Measurements from ENCODE around the gene CCR5. TPM values are rescaled to one million over a fixed set of nuclear protein-coding genes. Genes with fewer than 3 reads are reported as not detected.

The CCR5 gene
- total and polyA plus RNA-seq, 2 of the 13 experiments (the other 11 are each of a cell fraction or from before 2014, with no cell fraction given), result not detected

DNA sequence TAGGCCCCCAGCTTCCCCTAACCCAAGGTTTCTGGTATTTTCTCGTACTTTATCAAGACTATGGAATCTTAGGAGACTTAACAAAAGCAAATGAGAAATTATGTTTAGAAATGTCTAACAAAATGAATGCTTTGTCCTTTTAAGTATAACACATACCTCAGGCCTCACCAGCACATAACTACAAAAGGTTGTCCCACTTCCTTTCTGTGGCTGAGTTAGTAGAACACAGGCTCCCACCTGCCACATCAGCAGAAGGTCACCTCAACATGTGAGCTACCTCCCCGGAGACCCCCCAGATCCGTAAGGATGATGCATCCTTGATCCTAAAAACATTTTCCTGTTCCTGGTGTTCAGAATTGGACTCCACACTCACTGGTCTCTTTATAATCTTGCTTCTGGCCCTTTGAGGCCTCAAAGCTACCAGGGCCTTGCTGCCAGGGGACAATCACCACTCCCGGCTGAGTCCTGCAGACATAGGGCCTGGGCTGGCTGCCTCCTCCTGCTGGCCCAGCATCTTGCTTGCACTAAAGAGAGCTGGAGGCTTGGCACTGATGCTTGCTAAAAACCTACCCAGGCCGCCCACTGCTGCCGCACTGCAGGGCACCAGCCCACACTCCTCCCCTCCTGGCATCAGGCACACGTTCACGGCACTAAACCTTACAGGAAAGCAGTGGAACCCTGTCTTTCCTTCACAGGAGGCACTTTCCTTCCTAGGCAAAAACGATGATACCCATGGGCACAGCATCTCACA lies 39.2 kb downstream of the CCR5 start:
- ATAC-seq, result no peak
- ChIA-PET POLR2A (no interaction called here), CTCF (ENCODE audit: low intra/inter-chr PET ratio, low total read pairs) (no interaction called here)
- H3K27ac ChIP-seq (ENCODE audit: extremely low read length, insufficient read depth, low read length), result no peak overlapping the region
- H3K4me3 ChIP-seq (replicated peaks in 1 of 3; ENCODE audit: insufficient read depth in 1 of 3, low read depth in 2 of 3, low read length in 3 of 3), result no peak overlapping the region
- H3K4me1 ChIP-seq (ENCODE audit: insufficient read depth, low read length), result no peaks in the 10 kb centered on the region
- peaks cover 4 to 8% of the 10 kb centered on the region in 2 experiments; a peak in 2 of 5 replicates for H3K27me3 ChIP-seq (ENCODE audit: control insufficient read depth in 1 of 2, insufficient read depth in 2 of 2, low read length in 2 of 2)
- H3K36me3 ChIP-seq (replicated peaks in 1 of 2; ENCODE audit: control insufficient read depth in 1 of 2, insufficient read depth in 2 of 2, low read length in 2 of 2), result no peaks in the 10 kb centered on the region
- H2AFZ ChIP-seq (ENCODE audit: low read length), result no peak overlapping the region
- no peak overlapping the region for H3K9ac ChIP-seq (ENCODE audit: insufficient read depth, low read depth, low read length)
- intact Hi-C loops (cut with micrococcal nuclease; ENCODE audit: unreplicated experiment), result no loop called here
- in situ Hi-C loops (cut with HindIII; ENCODE audit: extremely low pct_ligation_motif_present, low pct_unique_long_range_greater_than_20kb), result no loop called here
- no TSS peak for BruUV-seq (replicated peaks)
- no peak for DNase-seq (ENCODE audit: low spot score)
- TF ChIP-seq RARG (CRISPR knock-in tag; IDR thresholded peaks at IDR 0.05; ENCODE audit: low read depth), result no peak
- no peak for TF ChIP-seq ZUFSP (CRISPR knock-in tag; IDR thresholded peaks at IDR 0.05; ENCODE audit: borderline replicate concordance)
- TF ChIP-seq ZNF652 (CRISPR knock-in tag; IDR thresholded peaks at IDR 0.05; ENCODE audit: borderline replicate concordance, low read depth), result no peak
- TF ChIP-seq KLF9 (CRISPR knock-in tag; IDR thresholded peaks at IDR 0.05; ENCODE audit: low read depth), result no peak
- TF ChIP-seq ZNF546 (CRISPR knock-in tag; conservative IDR thresholded peaks at IDR 0.05), result no peak
- TF ChIP-seq ZNF512B (CRISPR knock-in tag; IDR thresholded peaks at IDR 0.05; ENCODE audit: borderline replicate concordance), result no peak
- no peak for TF ChIP-seq CENPX (CRISPR knock-in tag; IDR thresholded peaks at IDR 0.05)
- no peak for TF ChIP-seq MIER2 (CRISPR knock-in tag; IDR thresholded peaks at IDR 0.05)
- TF ChIP-seq, protein P1, sequence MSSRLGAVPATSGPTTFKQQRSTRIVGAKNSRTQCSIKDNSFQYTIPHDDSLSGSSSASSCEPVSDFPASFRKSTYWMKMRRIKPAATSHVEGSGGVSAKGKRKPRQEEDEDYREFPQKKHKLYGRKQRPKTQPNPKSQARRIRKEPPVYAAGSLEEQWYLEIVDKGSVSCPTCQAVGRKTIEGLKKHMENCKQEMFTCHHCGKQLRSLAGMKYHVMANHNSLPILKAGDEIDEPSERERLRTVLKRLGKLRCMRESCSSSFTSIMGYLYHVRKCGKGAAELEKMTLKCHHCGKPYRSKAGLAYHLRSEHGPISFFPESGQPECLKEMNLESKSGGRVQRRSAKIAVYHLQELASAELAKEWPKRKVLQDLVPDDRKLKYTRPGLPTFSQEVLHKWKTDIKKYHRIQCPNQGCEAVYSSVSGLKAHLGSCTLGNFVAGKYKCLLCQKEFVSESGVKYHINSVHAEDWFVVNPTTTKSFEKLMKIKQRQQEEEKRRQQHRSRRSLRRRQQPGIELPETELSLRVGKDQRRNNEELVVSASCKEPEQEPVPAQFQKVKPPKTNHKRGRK (CRISPR knock-in tag; IDR thresholded peaks at IDR 0.05), result no peak
- TF ChIP-seq CBX5 (CRISPR knock-in tag; IDR thresholded peaks at IDR 0.05; ENCODE audit: borderline replicate concordance), result no peak
- no peak for TF ChIP-seq KDM5A (IDR thresholded peaks at IDR 0.05; ENCODE audit: borderline replicate concordance, low read length)
- TF ChIP-seq, protein P2, sequence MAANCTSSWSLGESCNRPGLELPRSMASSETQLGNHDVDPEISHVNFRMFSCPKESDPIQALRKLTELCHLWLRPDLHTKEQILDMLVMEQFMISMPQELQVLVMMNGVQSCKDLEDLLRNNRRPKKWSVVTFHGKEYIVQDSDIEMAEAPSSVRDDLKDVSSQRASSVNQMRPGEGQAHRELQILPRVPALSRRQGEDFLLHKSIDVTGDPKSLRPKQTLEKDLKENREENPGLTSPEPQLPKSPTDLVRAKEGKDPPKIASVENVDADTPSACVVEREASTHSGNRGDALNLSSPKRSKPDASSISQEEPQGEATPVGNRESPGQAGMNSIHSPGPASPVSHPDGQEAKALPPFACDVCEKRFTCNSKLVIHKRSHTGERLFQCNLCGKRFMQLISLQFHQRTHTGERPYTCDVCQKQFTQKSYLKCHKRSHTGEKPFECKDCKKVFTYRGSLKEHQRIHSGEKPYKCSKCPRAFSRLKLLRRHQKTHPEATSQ (CRISPR knock-in tag; IDR thresholded peaks at IDR 0.05; ENCODE audit: borderline replicate concordance), result no peak
- TF ChIP-seq ZFP36L1 (CRISPR knock-in tag; IDR thresholded peaks at IDR 0.05), result no peak
- TF ChIP-seq FOXO1 (CRISPR knock-in tag; IDR thresholded peaks at IDR 0.05), result no peak
- no peak overlapping the region for H3K4me2 ChIP-seq (ENCODE audit: low read depth, low read length)
- no peaks in the 10 kb centered on the region for H4K20me1 ChIP-seq (ENCODE audit: insufficient read depth, low read length)
- no peak for FAIRE-seq
- no peaks in the 10 kb centered on the region for H3K79me2 ChIP-seq (ENCODE audit: insufficient read depth, low read length)
- 33% methylated on average over 8 of the region's 9 CpGs for WGBS (ENCODE audit: low lambda C conversion rate)
- no peaks in the 10 kb centered on the region for H3K9me3 ChIP-seq (ENCODE audit: low read length)
